ENCODE measurements around the gene UAP1L1.
"Not testable (repeated sequence)": the region's sequence is repeated elsewhere in the genome, so short reads cannot be mapped to it uniquely, and the experiment has no call there.

DNA sequence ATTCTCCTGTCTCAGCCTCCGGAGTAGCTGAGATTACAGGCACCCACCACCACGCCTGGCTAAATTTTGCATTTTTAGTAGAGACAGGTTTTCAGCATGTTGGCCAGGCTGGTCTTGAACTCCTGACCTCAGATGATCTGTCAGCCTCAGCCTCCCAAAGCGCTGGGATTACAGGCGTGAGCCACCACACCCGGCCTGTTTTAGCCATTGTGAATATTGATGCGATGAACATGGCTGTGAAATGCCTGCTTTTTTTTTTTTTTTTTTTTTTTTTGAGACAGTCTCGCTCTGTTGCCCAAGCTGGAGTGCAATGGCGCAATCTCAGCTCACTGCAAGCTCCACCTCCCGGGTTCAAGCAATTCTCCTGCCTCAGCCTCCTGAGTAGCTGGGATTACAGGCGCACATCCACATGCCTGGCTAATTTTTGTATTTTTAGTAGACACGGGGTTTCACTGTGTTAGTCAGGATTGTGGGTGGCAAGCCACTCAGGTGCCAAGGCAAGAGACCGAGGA is 40.8 kb downstream of the UAP1L1 start:
- TF ChIP-seq, protein P1, sequence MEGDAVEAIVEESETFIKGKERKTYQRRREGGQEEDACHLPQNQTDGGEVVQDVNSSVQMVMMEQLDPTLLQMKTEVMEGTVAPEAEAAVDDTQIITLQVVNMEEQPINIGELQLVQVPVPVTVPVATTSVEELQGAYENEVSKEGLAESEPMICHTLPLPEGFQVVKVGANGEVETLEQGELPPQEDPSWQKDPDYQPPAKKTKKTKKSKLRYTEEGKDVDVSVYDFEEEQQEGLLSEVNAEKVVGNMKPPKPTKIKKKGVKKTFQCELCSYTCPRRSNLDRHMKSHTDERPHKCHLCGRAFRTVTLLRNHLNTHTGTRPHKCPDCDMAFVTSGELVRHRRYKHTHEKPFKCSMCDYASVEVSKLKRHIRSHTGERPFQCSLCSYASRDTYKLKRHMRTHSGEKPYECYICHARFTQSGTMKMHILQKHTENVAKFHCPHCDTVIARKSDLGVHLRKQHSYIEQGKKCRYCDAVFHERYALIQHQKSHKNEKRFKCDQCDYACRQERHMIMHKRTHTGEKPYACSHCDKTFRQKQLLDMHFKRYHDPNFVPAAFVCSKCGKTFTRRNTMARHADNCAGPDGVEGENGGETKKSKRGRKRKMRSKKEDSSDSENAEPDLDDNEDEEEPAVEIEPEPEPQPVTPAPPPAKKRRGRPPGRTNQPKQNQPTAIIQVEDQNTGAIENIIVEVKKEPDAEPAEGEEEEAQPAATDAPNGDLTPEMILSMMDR (IDR thresholded peaks at IDR 0.05; ENCODE audit: low read depth, low read length, missing input control) = not testable (repeated sequence)
- not testable (repeated sequence) for TF ChIP-seq SP1 (IDR thresholded peaks at IDR 0.05); RAD21 (IDR thresholded peaks at IDR 0.05); EGR1 (IDR thresholded peaks at IDR 0.05; ENCODE audit: low read depth in 2 of 2); TAF1 (conservative IDR thresholded peaks at IDR 0.05); RXRA (IDR thresholded peaks at IDR 0.05)
- TF ChIP-seq, protein P2, sequence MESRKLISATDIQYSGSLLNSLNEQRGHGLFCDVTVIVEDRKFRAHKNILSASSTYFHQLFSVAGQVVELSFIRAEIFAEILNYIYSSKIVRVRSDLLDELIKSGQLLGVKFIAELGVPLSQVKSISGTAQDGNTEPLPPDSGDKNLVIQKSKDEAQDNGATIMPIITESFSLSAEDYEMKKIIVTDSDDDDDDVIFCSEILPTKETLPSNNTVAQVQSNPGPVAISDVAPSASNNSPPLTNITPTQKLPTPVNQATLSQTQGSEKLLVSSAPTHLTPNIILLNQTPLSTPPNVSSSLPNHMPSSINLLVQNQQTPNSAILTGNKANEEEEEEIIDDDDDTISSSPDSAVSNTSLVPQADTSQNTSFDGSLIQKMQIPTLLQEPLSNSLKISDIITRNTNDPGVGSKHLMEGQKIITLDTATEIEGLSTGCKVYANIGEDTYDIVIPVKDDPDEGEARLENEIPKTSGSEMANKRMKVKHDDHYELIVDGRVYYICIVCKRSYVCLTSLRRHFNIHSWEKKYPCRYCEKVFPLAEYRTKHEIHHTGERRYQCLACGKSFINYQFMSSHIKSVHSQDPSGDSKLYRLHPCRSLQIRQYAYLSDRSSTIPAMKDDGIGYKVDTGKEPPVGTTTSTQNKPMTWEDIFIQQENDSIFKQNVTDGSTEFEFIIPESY (IDR thresholded peaks at IDR 0.05) = not testable (repeated sequence)

Measured in liver (tissue), 3 donors.